Activated T-cell treated with anti-CD3 and anti-CD28 coated beads for 48 hours (primary cell): ENCODE results near the gene ALK.

ENCODE experiments used
- DNase-seq: peaks from one replicate; pipeline ENCODE4 v3.0.0-alpha.2; 2020; ENCODE audit warnings: low read depth

The ALK gene

DNA sequence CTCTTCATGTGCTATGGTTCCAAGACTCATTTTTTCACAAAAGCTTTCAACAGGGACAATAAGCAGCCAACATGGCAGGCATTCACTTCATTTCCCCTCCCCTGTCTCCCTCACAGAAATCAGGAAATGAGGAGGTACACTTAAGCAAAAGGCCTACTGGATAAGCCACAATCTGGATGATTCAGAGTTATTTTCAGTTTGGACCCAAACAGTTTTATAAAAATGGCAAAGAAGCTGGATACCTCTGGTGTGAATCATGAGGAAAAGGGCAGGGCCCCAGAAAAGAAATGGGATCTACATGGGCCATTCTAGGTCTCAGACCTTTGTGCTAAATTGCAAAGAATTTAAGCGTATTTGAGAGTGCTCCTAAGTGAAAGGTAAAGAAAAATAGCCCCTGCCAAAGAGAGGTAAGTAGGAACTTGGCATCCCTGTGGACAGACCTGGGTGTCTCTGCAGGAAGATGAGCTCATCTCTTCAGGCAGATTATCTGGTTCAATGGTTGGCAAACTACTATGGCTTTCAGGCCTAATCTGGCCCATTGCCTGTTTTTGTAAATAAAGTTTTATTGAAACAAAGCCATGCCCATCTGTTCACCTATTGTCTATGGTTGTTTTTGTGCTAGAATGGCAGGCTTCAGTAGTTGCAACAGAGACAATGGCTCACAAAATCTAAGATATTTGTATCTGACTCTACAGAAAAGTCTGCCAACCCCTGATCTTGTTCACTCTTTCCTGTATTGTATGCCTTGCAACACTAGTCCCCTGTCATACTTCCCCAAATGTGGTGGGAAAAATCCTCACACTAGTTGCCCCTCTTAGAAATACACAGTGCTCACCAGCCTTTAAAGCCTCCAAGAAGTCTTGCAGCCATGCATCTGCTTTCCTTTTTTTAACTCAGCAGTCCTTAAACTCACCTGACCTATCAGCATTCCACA is 315.0 kb downstream of the ALK start:
- DNase-seq: no peak

DNA sequence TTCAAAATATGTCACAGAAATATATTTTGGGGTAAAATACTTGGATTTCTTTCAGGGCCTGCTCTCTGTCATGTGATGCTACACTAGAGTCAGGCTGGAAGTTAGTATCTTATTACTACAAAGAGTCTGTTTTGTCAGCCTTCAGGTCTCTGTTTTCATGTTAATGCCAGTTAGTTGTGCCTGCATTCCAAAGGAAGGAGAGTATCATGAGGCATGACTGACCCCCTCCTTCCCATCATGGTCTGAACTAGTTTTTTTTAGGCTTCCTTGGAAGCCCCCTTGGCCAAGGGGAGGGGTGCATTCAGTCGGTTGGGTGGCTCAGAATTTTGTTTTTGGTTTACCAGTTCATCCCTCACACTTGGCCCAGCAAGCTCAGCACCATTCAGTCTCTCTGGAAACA is 318.0 kb downstream of the ALK start:
- no peak for DNase-seq

DNA sequence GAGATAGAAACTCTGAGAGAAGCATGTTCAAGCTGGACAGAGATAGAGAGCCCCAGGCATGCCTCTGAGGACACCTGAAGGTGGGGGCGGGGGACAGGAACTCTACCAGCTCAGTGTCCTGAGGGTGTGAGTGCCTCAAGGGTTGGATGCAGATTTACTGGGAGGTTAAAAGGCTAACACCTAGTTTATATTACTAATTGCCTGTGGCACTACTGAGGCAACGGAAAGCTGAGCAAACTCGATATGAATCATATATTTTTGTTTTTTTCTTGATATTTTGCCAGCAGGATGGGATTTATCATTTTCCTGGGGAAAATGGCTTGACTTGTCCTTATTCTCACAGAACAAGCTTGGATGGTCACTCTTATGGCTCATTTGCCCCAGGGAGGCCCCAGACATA is 319.5 kb downstream of the ALK start:
- DNase-seq: no peak

DNA sequence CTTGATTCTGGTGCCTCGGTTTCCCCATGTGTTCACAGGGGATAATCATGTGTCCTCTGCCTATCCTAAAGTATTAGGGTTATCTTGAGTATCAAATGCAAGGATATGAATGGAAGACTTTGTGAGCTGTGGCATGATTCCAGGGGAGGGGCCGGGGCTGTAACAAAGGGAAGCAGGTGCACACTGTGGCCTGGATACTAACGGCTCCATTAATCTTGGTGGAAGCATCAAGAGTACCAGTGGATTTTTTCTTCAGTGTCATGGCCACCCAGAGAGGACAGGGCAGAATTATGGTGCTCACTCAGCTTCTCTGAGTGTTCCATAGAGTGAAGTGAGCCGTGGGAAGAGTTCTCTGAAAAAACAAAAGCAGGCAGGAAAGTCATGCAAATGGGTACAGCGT is 320.1 kb downstream of the ALK start:
- DNase-seq: no peak

DNA sequence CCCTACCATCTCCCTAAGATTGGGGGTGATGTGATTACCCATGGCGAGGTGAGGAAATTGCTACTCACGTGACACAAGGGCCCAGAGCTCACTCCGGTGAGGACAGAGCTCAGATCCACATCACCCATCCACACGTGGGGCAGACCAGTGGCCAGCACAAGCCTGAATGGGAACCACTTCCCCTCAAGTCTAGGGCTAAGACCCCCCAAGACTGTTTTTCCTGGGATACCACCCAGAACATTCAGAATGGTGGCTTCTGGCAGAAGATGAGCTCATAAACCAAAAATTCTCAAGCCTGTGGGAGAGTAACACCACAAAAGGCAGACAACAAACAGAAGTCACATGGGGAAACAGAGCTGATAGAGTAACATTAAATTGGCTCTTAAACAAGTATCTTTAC is 321.4 kb downstream of the ALK start:
- DNase-seq: no peak

DNA sequence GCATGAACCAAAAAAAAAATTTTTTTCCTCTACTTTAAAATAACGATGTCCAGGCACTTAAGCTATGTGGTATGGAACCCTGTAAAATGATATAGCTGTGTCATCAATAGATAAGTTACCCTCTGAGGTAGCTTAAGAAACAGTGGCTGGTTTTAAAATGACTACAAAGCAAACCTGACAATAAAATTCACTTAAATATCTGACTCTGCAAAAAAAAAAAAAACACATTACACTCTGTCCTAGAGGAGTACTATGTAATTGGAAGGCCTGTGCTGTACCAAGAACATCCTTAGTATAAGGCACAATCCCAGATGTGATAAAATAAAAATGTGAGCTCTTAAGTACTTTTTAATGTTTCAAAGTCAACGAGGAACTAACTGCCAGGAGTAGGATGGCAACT is 322.4 kb downstream of the ALK start:
- DNase-seq: no peak

DNA sequence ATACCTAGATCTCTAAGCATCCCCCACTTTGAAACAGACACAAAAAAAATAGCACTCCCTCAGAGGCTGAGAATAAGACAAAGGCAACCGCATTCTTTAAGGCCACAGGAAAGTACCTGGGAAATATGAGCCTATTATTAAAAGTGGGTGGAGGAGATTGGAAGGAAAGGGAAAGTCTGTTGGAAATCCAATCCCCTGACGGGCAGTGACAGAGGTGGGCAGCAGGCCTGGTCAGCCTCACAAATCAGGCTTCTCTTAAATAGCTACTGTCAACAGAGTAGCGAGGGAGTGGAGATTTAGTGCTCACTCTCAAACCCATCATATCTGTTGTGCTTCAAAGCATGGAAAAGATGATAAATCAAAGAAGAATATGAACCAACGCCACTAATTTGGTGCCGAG is 324.4 kb downstream of the ALK start:
- DNase-seq: no peak

DNA sequence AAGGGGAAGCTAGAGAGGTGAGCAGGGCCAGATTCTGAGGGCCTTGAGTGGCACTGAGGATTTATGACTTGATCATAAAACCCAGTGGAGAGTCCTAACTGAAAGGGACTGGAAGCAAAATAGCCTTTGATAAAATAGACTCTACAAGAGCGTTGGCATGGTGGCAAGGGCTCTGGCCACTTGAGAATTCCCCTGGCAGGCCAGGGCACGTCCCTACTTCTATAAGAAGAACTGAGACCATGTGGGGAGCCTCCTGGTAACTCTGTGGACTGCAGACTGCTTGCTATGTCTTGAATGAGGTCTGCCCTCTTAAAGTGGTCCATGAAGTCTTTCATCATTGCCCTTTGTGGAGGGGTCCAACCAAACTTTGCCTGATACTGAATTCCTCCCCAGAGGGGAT is 324.8 kb downstream of the ALK start:
- no peak for DNase-seq

DNA sequence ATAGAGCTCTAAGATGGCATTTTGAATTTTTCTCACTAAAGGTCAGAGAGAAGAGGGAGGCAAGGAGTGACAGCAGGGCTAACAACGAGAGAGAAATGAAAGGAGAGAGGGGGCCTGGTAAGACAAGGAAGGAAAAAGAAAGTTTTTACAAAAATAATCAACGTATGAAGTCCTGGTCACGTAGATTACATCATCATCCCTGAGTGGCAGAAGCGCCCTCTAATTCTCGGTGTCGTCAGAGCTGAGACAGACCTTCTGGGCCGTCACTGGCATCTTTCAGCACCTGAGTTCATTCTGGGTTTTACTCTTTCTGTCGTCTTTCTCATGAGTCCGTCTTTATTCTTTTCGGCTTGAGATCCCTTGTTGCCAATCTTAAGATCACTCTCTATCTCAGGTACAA is 329.8 kb downstream of the ALK start:
- no peak for DNase-seq

DNA sequence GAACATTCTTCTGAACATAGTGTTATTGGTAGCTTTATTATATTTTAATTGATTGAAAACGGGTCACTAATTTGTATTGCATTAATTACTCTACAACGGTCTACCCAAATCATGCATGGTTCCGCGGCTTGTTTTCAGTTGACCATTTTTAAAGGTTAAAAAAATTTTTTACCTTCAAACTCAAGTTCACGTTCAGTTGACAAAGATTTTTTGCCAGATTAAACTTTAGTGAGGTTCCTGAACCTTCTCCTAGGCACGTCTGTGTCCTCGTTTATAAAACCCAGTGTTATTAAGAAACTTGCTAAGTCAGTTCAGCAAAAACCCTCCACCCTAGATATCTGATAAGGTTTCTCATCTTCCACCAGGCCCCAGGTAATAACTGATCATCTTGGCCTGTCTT is 331.2 kb downstream of the ALK start:
- no peak for DNase-seq

DNA sequence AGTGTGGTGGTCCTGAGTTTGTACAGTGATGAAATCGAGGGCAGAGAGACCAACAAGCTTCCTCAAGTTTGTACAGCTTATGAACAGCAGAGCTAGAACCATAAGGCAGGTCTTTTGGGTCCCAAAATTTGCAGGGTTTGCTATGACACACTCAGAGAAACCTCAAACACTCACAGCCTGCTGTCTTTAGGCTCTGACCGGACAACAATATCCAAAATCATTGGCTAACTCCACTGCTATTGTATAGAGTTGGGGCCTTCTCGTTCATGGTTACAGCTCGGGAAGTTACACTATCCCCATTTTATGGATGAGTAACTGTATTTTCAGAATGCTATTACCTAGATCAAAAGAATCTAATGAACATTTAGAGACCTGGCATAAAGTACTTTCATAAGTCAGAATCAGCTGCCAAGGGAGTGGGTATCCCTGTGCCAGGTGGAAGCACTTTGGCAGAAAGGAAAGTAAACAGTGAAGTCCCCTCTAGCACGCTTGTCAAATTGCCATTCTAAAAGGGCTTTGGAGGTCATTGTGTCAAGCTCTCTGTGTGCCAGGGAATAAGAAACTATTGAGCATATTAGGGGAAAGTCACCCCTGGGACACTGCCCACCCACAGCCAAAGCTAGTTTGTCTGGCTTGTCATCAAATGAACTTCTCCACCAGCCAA is 331.8 kb downstream of the ALK start:
- no peak for DNase-seq

DNA sequence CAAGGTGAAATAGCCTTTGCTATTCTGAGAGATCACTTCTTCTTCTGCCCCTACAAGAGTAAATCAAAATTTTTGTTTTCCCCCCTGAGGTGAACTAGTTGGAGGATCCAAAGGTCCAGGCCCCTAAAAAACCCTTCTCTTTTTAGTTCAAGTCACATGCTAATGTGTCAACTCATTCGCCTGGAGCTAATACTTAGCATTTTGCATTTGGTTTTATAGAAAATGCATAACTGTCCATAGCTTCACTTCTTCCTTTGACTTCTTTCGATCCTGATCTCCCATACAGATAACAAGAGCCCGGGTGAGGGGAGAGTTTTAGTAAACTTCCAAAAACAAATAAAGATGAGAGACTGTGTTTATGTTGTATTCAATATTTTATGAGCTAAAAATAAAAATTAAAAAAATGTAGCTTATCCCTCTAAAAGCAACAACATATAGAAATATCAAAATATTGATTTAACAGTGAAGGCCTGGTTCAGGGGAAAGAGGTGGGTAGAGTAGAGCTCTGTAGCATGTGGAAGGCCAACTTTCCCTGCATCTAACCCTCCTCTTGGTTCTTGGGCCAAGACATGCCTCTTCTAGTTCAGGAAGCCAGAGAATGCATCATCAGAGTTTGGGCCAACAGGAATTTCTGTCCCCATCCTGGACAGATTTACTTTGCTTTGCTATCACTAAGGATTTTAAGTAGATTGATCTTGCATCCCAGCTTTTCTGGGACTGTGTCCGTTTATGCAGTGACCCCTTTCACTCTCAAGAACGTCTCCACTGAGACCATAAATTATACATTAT is 333.8 kb downstream of the ALK start:
- no peak for DNase-seq

DNA sequence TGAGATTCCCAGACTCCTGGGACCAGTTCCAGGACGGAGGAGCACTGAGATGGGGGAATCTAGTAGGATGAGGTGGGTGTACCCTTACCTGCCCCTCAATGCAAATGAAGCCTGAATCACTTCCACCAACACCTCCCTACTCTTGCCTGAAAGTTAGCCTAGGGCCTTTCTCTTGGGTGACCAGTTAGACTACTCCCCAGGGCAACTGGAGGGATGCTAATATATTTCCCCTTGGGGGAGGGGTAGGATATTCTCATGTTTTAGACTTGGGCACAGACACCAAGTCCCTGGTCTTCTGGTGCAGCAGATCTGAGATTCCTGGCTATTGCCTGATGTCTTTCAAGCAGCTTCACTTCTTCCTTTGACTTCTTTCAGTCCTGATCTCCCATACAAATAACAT is 334.5 kb downstream of the ALK start:
- no peak for DNase-seq

DNA sequence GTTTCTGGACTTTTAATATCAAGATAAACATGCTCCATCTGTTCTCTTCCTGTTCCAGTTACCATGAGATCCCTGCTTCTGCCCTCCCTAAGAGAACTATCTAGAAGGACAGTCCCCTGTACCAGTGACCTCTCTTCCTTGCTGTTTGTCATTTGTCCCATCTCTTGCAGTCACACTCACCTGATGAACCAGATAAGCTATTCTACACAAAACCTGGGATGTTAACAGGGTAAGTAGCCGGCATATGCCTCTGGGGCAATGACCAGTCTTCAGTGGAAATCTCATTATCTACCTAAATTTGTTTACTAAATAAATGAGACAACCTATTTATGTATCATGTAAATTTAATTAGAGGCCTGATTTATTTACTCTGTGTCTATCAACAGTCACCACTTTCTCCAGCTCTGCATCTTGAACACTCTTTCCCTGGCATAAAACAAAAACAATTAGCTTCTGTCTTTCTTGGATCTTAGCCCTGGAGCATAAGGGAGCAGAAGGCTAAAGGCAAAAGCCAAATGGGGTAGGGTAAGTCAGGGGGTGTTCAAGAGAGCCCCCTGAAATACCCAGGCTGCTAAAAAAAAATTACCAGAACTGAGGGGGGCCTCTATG is 337.7 kb downstream of the ALK start:
- no peak for DNase-seq

DNA sequence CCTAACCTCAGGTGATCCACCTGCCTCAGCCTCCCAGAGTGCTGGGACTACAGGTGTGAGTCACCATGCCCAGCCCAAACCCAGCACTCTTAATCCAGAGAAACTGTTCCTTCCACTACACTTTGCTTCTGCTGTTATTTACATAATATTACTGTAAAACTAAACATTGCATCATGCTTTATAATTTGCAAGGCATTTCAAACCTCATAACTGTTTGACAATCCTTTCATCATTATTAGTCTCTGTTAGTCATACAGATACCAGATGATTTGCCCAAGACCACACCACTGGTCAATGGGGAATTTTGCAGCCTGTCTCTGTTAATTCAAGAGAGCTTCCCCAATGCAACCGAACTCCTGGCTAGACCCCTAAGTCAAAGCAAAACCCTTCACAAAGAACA is 338.3 kb downstream of the ALK start:
- no peak for DNase-seq

DNA sequence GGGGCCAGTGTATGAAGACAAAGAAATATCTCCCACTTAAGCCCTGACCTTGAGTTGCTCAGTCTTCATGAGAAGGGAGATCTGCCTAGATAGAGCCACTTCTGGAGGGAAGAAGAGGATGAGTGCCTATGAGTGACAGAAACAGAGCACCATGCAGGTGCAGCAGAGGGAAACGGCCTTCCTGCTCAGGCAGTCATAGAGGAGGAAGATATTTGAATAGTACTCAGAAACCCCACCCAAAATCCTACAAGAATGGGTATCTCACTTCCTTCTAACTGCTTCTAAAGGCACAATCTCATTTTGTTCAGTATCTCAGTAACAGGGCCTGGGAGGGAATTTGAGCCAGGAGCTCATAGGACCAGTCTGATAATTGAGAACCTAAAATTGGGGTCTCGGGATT is 339.3 kb downstream of the ALK start:
- no peak for DNase-seq

DNA sequence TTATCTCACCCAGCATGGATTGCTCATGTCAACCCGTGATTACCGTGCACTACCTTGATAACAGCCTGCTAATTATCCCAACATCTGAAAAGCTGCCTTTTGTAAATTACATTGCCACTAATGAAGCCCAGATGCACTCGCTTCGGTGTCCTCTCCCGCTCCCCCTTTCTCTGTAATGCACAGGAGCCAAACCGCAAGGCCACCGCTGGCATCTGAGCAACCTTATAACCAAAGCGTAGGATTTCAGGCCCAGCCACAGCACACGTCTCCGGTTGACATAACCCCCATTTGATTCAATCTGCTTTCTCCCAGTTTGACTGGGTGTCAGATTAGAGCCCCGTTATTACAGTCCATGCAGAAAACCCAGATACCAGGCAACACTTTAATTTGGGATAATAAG is 341.2 kb downstream of the ALK start:
- DNase-seq: no peak

DNA sequence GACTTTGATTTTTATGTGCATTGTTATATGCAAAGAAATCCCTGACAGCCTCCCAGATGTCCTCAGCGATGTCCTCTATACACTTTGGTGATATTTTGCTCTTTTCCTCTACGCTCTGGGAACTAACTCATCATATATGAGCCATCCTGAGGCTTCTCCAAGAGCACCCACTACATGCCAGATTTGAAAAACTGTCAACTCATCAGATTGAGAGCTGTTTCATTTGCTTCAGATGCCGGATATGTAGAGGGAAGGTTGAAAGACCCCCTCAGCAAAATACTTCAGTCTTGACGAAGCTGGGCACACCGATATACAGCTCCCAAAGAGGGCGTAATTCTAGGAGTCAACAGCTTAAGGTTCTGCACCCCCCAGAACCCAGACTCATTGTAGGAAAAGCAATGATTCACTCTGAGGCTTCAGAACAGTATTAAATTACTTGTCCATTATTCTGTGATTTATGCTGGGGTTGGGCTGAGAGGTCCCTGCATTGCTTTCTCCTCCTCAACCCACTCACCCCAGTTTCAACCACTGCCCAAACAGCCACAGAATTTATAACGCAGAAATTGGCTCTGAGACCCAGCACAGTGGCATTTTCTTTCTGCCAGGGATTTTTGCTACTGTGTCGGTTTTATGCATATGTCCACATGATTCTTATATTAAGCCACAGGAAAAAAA is 341.8 kb downstream of the ALK start:
- no peak for DNase-seq

DNA sequence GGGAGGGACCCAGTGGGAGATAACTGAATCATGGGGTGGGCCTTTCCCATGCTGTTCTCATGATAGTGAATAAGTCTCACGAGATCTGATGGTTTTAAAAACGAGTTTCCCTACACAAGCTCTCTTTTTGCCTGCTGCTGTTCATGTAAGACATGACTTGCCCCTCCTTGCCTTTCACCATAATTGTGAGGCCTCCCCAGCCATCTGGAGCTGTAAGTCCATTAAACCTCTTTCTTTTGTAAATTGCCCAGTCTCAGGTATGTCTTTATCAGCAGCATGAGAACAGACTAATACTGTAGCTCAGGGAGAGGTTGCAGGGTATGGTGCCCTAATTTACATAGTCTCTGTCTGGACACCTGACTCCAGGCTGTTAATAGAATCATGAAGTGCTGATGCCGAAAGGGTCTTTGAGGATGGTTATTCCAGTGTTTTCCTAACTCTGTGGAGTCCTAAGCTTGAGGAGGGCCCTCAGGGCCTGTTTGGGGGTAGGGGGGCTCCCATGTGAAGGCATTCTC is 343.2 kb downstream of the ALK start:
- no peak for DNase-seq

DNA sequence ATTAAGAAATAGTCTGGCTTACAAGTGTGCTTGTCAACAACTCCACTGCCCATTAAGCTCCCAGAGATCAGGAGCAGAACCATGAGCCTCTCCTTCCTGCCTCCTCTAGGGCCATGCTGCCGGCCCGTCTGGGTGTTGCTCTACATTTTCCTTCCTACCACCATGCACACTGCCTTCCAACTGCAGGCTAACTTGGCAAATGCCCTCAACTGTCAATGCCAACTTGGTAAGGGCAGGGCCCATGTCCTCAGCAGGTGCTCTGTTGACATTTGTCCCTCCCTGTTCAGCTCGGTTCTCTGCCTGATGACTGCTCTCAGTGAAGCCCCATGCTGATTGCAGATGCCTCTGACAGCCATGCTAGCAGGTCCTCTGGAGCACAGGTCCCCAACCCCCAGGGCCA is 345.2 kb downstream of the ALK start:
- no peak for DNase-seq

DNA sequence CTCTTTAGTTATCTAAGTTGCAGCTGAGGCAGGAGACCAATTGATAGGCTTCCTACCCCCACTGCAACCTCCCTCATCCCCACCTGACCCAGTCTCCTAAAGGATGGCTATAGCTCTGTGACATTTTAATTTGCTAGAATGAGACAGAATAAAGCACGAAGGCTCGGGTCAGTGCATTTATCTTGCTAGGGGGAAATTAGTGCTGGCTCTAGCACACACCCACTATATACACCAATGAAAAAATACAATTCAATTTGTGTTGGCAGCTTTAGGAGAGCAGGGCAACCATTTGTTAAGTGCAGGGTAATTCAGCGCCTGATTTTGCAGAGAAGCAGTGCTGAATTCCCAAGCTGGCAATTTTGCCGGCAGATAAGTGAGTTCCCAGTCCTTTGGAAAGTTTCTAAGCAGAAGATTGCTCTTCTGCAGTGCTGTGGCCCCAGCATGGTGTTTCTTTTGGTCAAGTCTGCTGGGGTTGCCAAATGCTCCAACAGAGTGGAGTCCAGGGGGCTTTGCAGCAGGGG is 346.0 kb downstream of the ALK start:
- DNase-seq: no peak
